HEK293 (cell line): ENCODE data around the gene CENPQ.
"Not testable (repeated sequence)": the region's sequence is repeated elsewhere in the genome, so short reads cannot be mapped to it uniquely, and the experiment has no call there.

Experiments
- CTCF ChIP-seq: fragments of 450-650 bp; formaldehyde crosslinking; IDR thresholded peaks from 2 replicates; pipeline ENCODE4 v1.5.1; 2016; ENCODE audit warnings: missing biosample characterization, missing genetic modification characterization
- RBAK ChIP-seq: fragments of 450-650 bp; formaldehyde crosslinking; IDR thresholded peaks from 2 replicates; pipeline ENCODE4 v1.5.1; 2016; ENCODE audit warnings: missing biosample characterization, missing genetic modification characterization
- REST ChIP-seq: fragments of 450-650 bp; formaldehyde crosslinking; IDR thresholded peaks from 2 replicates; pipeline ENCODE4 v1.5.1; 2016; ENCODE audit warnings: missing biosample characterization, missing genetic modification characterization
- TCF7L2 ChIP-seq: IDR thresholded peaks from 2 replicates; pipeline ENCODE4 v1.6.1; 2011; ENCODE audit warnings: low read depth, mild to moderate bottlenecking, inconsistent platforms, low read length, moderate library complexity, borderline replicate concordance
- YY2 ChIP-seq: fragments of 450-650 bp; formaldehyde crosslinking; IDR thresholded peaks from 2 replicates; pipeline ENCODE4 v1.5.1; 2016; ENCODE audit warnings: missing biosample characterization, missing genetic modification characterization
- ZSCAN30 ChIP-seq: fragments of 450-650 bp; IDR thresholded peaks from 2 replicates; pipeline ENCODE4 v1.5.1; 2018; ENCODE audit warnings: missing biosample characterization, mild to moderate bottlenecking, missing genetic modification characterization, moderate library complexity

- not testable (repeated sequence) for TF ChIP-seq CTCF (tag by site-specific recombination); ZSCAN30; TCF7L2; REST (tag by site-specific recombination); YY2; RBAK
Observed at GRCh38 chr6:49483380-49483779, 20.2 kb downstream of the CENPQ start.
